Measurements from ENCODE around the gene P2RY13. TPM values are rescaled to one million over a fixed set of nuclear protein-coding genes. Genes with fewer than 3 reads are reported as not detected.

P2RY13 gene
- 1 to 10 TPM; 4.0 to 5.7 TPM for total RNA-seq
- 10 to 100 TPM in 1 of 2 donors, 1 to 10 TPM in 1; 2.2 to 15.8 TPM for polyA plus RNA-seq
- long read RNA-seq, donor 1 = 0 reads
- long read RNA-seq, donor 2, partial matches to known transcripts = 0 of 1 reads
- long read RNA-seq, donor 2, other reads (novel, unspliced or antisense) = 0 of 1 reads
- long read RNA-seq, donor 3, partial matches to known transcripts = 0 of 1 reads
- long read RNA-seq, donor 3, other reads (novel, unspliced or antisense) = 0 of 1 reads
- long read RNA-seq, donor 4, partial matches to known transcripts = 0 of 1 reads
- long read RNA-seq, donor 4, other reads (novel, unspliced or antisense) = 0 of 1 reads
- long read RNA-seq, donor 5, partial matches to known transcripts = 0 of 1 reads
- long read RNA-seq, donor 5, other reads (novel, unspliced or antisense) = 0 of 1 reads

GRCh38 chr3:151329363-151329762 is at the start of gene P2RY13:
Gene P2RY13 (minus strand): TSS chr3:151329549. CDS start chr3:151329528, 21 bp downstream.
- Histone ChIP-seq H3K9ac (ENCODE audit: insufficient read depth in 1 of 2, low read length in 2 of 2) (no peak within 1 kb of the TSS), H3K9me3 (ENCODE audit: control insufficient read depth in 4 of 4, insufficient read depth in 3 of 4, low read length in 3 of 4) (no peaks in the 10 kb centered on the region), H3K27ac (ENCODE audit: low read depth in 1 of 2, low read length in 1 of 2) (peak within 1 kb of the TSS in 1 of 2 donors; percentile 39), H3K4me3 (no peak within 1 kb of the TSS), H3K27me3 (ENCODE audit: control insufficient read depth in 3 of 3, insufficient read depth in 3 of 3, low read length in 2 of 3) (no peaks in the 10 kb centered on the region), H3K36me3 (ENCODE audit: control insufficient read depth in 4 of 4, insufficient read depth in 4 of 4, low read length in 4 of 4) (no peaks in the 10 kb centered on the region), H3K4me1 (ENCODE audit: control insufficient read depth in 5 of 5, insufficient read depth in 5 of 5, low read length in 5 of 5) (peaks cover 0 to 3% (median 0%) of the 10 kb centered on the region in 5 donors)
- no peak for DNase-seq
- ATAC-seq (ENCODE audit: insufficient read depth, low FRiP score) = no peak
- no peak for TF ChIP-seq CTCF (IDR thresholded peaks at IDR 0.05; ENCODE audit: control extremely low read depth, extremely low read depth)
- WGBS, 2 donors = 33 to 72% methylated on average over 1 of the region's 1 CpG

GRCh38 chr3:151377768-151378385 is 48.5 kb upstream of the P2RY13 start:
- no peak for ATAC-seq (ENCODE audit: insufficient read depth, low FRiP score)
- WGBS, 2 donors = 77 to 84% methylated on average over 8 of the region's 8 CpGs

GRCh38 chr3:151372063-151372820 is 42.9 kb upstream of the P2RY13 start:
- Histone ChIP-seq H3K36me3 (ENCODE audit: control insufficient read depth in 4 of 4, insufficient read depth in 4 of 4, low read length in 4 of 4) (no peaks in the 10 kb centered on the region), H3K27me3 (ENCODE audit: control insufficient read depth in 3 of 3, insufficient read depth in 3 of 3, low read length in 2 of 3) (no peaks in the 10 kb centered on the region), H3K4me3 (no peak overlapping the region), H3K9me3 (ENCODE audit: control insufficient read depth in 4 of 4, insufficient read depth in 3 of 4, low read length in 3 of 4) (no peaks in the 10 kb centered on the region), H3K4me1 (ENCODE audit: control insufficient read depth in 5 of 5, insufficient read depth in 5 of 5, low read length in 5 of 5) (no peaks in the 10 kb centered on the region), H3K9ac (ENCODE audit: insufficient read depth in 1 of 2, low read length in 2 of 2) (no peak overlapping the region), H3K27ac (ENCODE audit: low read depth in 1 of 2, low read length in 1 of 2) (no peak overlapping the region)
- DNase-seq (no peak), ATAC-seq (ENCODE audit: insufficient read depth, low FRiP score) (no peak)
- no peak for TF ChIP-seq CTCF (IDR thresholded peaks at IDR 0.05; ENCODE audit: control extremely low read depth, extremely low read depth)
- WGBS, 2 donors = 84 to 94% methylated on average over 4 of the region's 4 CpGs

More at GRCh38 chr3:151377768-151378385, 48.5 kb upstream of the P2RY13 start:
- H3K4me1 ChIP-seq (ENCODE audit: control insufficient read depth in 5 of 5, insufficient read depth in 5 of 5, low read length in 5 of 5) = no peaks in the 10 kb centered on the region
- no peaks in the 10 kb centered on the region for H3K27me3 ChIP-seq (ENCODE audit: control insufficient read depth in 3 of 3, insufficient read depth in 3 of 3, low read length in 2 of 3)
- H3K4me3 ChIP-seq = no peak overlapping the region
- TF ChIP-seq CTCF (IDR thresholded peaks at IDR 0.05; ENCODE audit: control extremely low read depth, extremely low read depth) = no peak
- no peak overlapping the region for H3K27ac ChIP-seq (ENCODE audit: low read depth in 1 of 2, low read length in 1 of 2)
- H3K36me3 ChIP-seq (ENCODE audit: control insufficient read depth in 4 of 4, insufficient read depth in 4 of 4, low read length in 4 of 4) = no peaks in the 10 kb centered on the region
- no peak for DNase-seq
- no peaks in the 10 kb centered on the region for H3K9me3 ChIP-seq (ENCODE audit: control insufficient read depth in 4 of 4, insufficient read depth in 3 of 4, low read length in 3 of 4)
- no peak overlapping the region for H3K9ac ChIP-seq (ENCODE audit: insufficient read depth in 1 of 2, low read length in 2 of 2)
